GM12872 (cell line): Measurements from ENCODE around the gene KIAA1755.

ENCODE experiments used
- CTCF ChIP-seq: IDR thresholded peaks from 3 replicates; pipeline ENCODE4 v1.5.1; 2011; ENCODE audit warnings: low read depth, mild to moderate bottlenecking, low read length, moderate library complexity; ENCODE audit not compliant: insufficient read depth

KIAA1755 gene

GRCh38 chr20:38256966-38257365, 3.6 kb downstream of the KIAA1755 start:
- no peak for TF ChIP-seq CTCF

- TF ChIP-seq CTCF = no peak
These were observed 4.5 kb downstream of the KIAA1755 start for GRCh38 chr20:38256021-38256420.

GRCh38 chr20:38255393-38255792, 5.1 kb downstream of the KIAA1755 start:
- TF ChIP-seq CTCF = no peak

GRCh38 chr20:38253571-38253970, 7.0 kb downstream of the KIAA1755 start:
- TF ChIP-seq CTCF = no peak

GRCh38 chr20:38252292-38253288, 7.9 kb downstream of the KIAA1755 start:
- TF ChIP-seq CTCF = no peak

- TF ChIP-seq CTCF = no peak
These were observed 9.9 kb downstream of the KIAA1755 start for GRCh38 chr20:38250609-38251008.

- TF ChIP-seq CTCF = no peak
These were observed 10.8 kb downstream of the KIAA1755 start for GRCh38 chr20:38249536-38250310.
